Measurements from ENCODE around the gene SDHAF4. TPM values are rescaled to one million over a fixed set of nuclear protein-coding genes. Genes with fewer than 3 reads are reported as not detected.

SDHAF4 gene
- total and polyA plus RNA-seq, 5 experiments from 2014 or later = 6.1 to 15.7 (median 8.7) TPM

Other genes with a start within 250 kb of the SDHAF4 start
- gene FAM135A, start 153.4 kb upstream of the SDHAF4 start, total RNA-seq = 10 to 100 TPM; 10.9 to 11.5 TPM
- gene FAM135A, start 153.4 kb upstream of the SDHAF4 start, polyA plus RNA-seq = 1 to 10 TPM; 2.9 to 3.9 (median 3.3) TPM
- 10 to 100 TPM; 23.6 to 26.6 TPM for gene SMAP1, start 101.0 kb downstream of the SDHAF4 start, total RNA-seq
- gene SMAP1, start 101.0 kb downstream of the SDHAF4 start, polyA plus RNA-seq = 10 to 100 TPM; 14.2 to 18.8 (median 16.3) TPM